Panc1 (cell line): Measurements from ENCODE around the gene TMCO2. TPM values are rescaled to one million over a fixed set of nuclear protein-coding genes. Genes with fewer than 3 reads are reported as not detected.

Experiments used
- ATAC-seq: fragments of 200-7000 bp; cut with Tn5 transposase; 2 replicates; pipeline ENCODE4 v1.9.1; 2020; ENCODE audit warnings: mild to moderate bottlenecking, moderate library complexity
- BruUV-seq: library from RNA; stranded (reverse); fragments of 400-500 nt; replicated peaks from 2 replicates; lab custom pipeline; 2021; lab: Mats Ljungman, UMichigan
- CTCF ChIA-PET: fragments of 300-600 bp; sonication (Branson Sonifier 250); formaldehyde crosslinking; loops from one replicate; lab custom pipeline; 2022; ENCODE audit warnings: antibody characterized with exemption; lab: Charles Lee
- POLR2A ChIA-PET: fragments of 300-600 bp; sonication (Branson Sonifier 250); formaldehyde crosslinking; loops from one replicate; lab custom pipeline; 2022; ENCODE audit warnings: antibody characterized with exemption; lab: Charles Lee
- DNase-seq: peaks from one replicate; pipeline ENCODE4 v3.0.0-alpha.2; 2010; ENCODE audit warnings: low read depth, low spot score
- H3K27ac ChIP-seq: 2 replicates; pipeline ENCODE4 v1.5.1; 2011; ENCODE audit warnings: mild to moderate bottlenecking, low read length, inconsistent platforms
- H3K27me3 ChIP-seq: fragments of 200-500 bp; sonication (Bioruptor generic); 2 replicates; pipeline ENCODE4 v1.6.0; 2014; ENCODE audit warnings: low read length, inconsistent platforms; ENCODE audit not compliant: control insufficient read depth, insufficient read depth
- H3K36me3 ChIP-seq: fragments of 200-500 bp; sonication (Bioruptor generic); 2 replicates; pipeline ENCODE4 v1.5.1; 2014; ENCODE audit warnings: inconsistent platforms, mild to moderate bottlenecking, low read length, moderate library complexity; ENCODE audit not compliant: control insufficient read depth, insufficient read depth
- H3K4me1 ChIP-seq: 2 replicates; pipeline ENCODE4 v1.5.1; 2011; ENCODE audit warnings: inconsistent platforms, mild to moderate bottlenecking, low read length, moderate library complexity; ENCODE audit not compliant: control insufficient read depth, insufficient read depth
- H3K4me3 ChIP-seq, 2 experiments: 2 replicates each; pipeline ENCODE4 v1.5.1; 2011 to 2012; ENCODE audit warnings: low read depth in 2 of 2, low read length in 2 of 2, mild to moderate bottlenecking in 2 of 2, inconsistent platforms in 1 of 2, moderate library complexity in 1 of 2
- H3K9me3 ChIP-seq: fragments of 200-500 bp; sonication (Bioruptor generic); 2 replicates; pipeline ENCODE4 v1.5.1; 2014; ENCODE audit warnings: low read depth, mild to moderate bottlenecking, inconsistent platforms, low read length, moderate library complexity; ENCODE audit not compliant: control insufficient read depth, insufficient read depth
- POLR2AphosphoS5 ChIP-seq: IDR thresholded peaks from 2 replicates; pipeline ENCODE4 v1.6.1; 2012; ENCODE audit warnings: mild to moderate bottlenecking, low read depth, low read length, moderate library complexity
- REST ChIP-seq, 2 experiments: IDR thresholded peaks; 2 replicates each; pipeline ENCODE4 v1.6.1; 2011 to 2012; ENCODE audit warnings: low read depth in 2 of 2, control low read depth in 1 of 2, low read length in 1 of 2, mild to moderate bottlenecking in 1 of 2, moderate library complexity in 1 of 2; ENCODE audit not compliant: insufficient read depth in 1 of 2
- SIN3A ChIP-seq: IDR thresholded peaks from 2 replicates; pipeline ENCODE4 v1.6.1; 2012; ENCODE audit warnings: low read depth, mild to moderate bottlenecking, low read length, moderate library complexity, borderline replicate concordance; ENCODE audit not compliant: insufficient read depth
- TCF7L2 ChIP-seq: IDR thresholded peaks from 2 replicates; pipeline ENCODE4 v1.6.1; 2011; ENCODE audit warnings: mild to moderate bottlenecking, low read depth, low read length, inconsistent platforms
- in situ Hi-C: cut with HindIII; loops from 2 replicates; pipeline ENCODE4 v1.10.0; 2016; ENCODE audit warnings: low sequenced_read_pairs, low pct_unique_long_range_greater_than_20kb
- intact Hi-C: fragments of 100-400 bp; cut with micrococcal nuclease; formaldehyde crosslinking; loops from one replicate; pipeline ENCODE4 v1.10.0; 2022; ENCODE audit not compliant: unreplicated experiment
- total RNA-seq: library from RNA; stranded (reverse); gene quantifications from one replicate; pipeline ENCODE4 v1.2.1, GENCODE V29; 2021; ENCODE audit not compliant: unreplicated experiment
- TF ChIP-seq, protein P1 (sequence below): fragments of 450-650 bp; IDR thresholded peaks from 2 replicates; pipeline ENCODE4 v1.5.1; 2017; ENCODE audit warnings: mild to moderate bottlenecking

TMCO2 gene
- total RNA-seq, 1 experiment from 2014 or later = not detected

DNA sequence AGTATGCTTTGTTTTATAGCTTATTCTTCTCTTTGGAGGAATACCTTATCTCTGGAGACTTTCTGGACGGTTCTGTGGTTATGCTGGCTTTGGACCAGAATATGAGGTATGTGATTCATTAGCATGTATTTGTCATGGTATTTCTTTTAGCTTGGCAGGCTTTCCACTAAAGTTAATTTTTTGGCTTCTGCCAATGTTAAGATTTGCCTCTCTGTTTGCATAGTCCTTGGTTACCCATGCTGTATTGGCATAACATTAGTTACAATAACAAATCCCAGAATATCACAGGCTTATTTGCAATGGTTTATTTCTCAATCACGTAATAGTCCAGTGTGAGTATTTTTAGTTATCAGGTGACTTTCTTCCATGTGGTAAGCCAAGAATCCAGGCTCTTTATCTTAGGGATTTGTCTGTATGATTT is 20.0 kb downstream of the TMCO2 start:
- ATAC-seq = no peak
- Histone ChIP-seq H3K9me3 (no peaks in the 10 kb centered on the region), H3K27me3 (no peaks in the 10 kb centered on the region), H3K4me1 (no peaks in the 10 kb centered on the region), H3K27ac (no peak overlapping the region), H3K4me3 (no peak overlapping the region), H3K36me3 (peaks cover 23% of the 10 kb centered on the region)
- TF ChIP-seq REST (IDR thresholded peaks at IDR 0.05; ENCODE audit: insufficient read depth in 1 of 2, low read depth in 2 of 2, low read length in 1 of 2) = no peak
- no peak for TF ChIP-seq TCF7L2
- TF ChIP-seq SIN3A = no peak
- TF ChIP-seq POLR2AphosphoS5 = no peak
- TF ChIP-seq, protein P1, sequence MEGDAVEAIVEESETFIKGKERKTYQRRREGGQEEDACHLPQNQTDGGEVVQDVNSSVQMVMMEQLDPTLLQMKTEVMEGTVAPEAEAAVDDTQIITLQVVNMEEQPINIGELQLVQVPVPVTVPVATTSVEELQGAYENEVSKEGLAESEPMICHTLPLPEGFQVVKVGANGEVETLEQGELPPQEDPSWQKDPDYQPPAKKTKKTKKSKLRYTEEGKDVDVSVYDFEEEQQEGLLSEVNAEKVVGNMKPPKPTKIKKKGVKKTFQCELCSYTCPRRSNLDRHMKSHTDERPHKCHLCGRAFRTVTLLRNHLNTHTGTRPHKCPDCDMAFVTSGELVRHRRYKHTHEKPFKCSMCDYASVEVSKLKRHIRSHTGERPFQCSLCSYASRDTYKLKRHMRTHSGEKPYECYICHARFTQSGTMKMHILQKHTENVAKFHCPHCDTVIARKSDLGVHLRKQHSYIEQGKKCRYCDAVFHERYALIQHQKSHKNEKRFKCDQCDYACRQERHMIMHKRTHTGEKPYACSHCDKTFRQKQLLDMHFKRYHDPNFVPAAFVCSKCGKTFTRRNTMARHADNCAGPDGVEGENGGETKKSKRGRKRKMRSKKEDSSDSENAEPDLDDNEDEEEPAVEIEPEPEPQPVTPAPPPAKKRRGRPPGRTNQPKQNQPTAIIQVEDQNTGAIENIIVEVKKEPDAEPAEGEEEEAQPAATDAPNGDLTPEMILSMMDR = no peak
- intact Hi-C loops (no loop called here), in situ Hi-C loops (no loop called here)
- POLR2A ChIA-PET = no interaction called here
- BruUV-seq = no TSS peak
- CTCF ChIA-PET = no interaction called here
- no peak for DNase-seq

DNA sequence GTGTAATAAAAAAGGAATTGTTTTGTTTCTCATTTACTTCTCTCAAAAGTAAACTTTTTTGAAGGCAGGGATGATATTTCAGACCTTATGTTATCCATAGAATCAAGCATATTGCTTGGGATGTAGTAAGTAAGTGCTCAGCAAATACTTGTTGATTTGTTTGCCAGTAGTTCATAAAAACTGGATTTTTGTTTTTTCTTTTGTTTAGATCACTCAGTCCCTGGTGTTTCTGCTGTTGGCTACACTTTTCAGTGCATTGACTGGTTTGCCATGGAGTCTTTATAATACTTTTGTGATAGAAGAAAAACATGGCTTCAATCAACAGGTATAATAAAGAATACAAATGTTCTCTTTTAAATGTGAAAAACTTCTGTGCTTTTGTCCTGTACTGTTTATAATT is 20.5 kb downstream of the TMCO2 start:
- TF ChIP-seq, protein P1 = no peak
- TF ChIP-seq SIN3A (no peak), REST (IDR thresholded peaks at IDR 0.05; ENCODE audit: insufficient read depth in 1 of 2, low read depth in 2 of 2, low read length in 1 of 2) (no peak), POLR2AphosphoS5 (no peak), TCF7L2 (no peak)
- Histone ChIP-seq H3K9me3 (no peaks in the 10 kb centered on the region), H3K27me3 (no peaks in the 10 kb centered on the region), H3K27ac (no peak overlapping the region), H3K4me1 (no peaks in the 10 kb centered on the region), H3K4me3 (no peak overlapping the region), H3K36me3 (peaks cover 19% of the 10 kb centered on the region)
- BruUV-seq = no TSS peak
- CTCF ChIA-PET = interaction anchor here (0.6 kb wide), 1 partner anchor 37 kb away, joined by 11 read pairs; no protein-coding TSS in a partner anchor
- in situ Hi-C loops = no loop called here
- DNase-seq = no peak
- POLR2A ChIA-PET = no interaction called here
- intact Hi-C loops = no loop called here
- ATAC-seq = no peak
